ENCODE data around the gene DOCK11.
"Not testable (repeated sequence)": the region's sequence is repeated elsewhere in the genome, so short reads cannot be mapped to it uniquely, and the experiment has no call there.

Gene DOCK11

DNA sequence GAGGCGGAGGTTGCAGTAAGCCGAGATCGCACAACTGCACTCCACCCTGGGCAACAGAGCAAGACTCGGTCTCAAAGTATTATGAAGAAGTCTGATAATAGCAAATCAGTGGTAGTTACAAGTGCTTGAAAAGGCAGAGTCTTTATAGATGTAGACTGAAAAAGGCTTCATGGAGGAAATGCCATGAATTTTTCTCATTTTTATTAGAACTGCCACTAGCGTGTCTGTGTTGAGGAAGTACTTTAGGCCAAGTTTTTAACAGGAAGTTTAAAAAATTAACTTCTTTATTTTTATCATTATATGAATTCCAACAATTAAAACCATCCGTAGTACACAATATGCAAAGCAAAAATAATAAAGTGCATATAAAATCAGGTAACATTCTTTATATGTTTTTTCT is 199.0 kb downstream of the DOCK11 start:
- DNase-seq (ENCODE audit: low spot score), result no peak

GRCh38 chrX:118698516-118699170 is 203.0 kb downstream of the DOCK11 start:
- no peak for DNase-seq (ENCODE audit: low spot score)

- peak; percentile 49 for DNase-seq (ENCODE audit: low spot score)
Measured at GRCh38 chrX:118702741-118703140, 207.1 kb downstream of the DOCK11 start.

DNA sequence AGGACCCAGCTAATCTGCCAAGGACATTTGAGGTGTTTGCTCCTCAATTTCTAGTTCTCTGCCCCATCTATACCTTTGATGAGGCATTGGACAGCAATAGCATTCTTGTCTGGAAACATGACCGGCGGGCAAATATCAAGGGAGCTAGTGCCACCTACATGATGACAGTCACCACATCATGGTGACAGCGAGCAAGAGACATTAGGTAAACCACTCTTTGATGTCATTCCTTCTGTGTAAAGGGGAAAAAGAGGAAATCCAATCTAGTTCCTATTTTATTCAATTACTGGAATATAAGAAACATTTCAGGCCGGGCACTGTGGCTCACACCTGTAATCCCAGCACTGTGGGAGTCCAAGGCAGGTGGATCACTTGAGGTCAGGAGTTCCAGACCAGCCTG is 211.1 kb downstream of the DOCK11 start:
- DNase-seq (ENCODE audit: low spot score), result no peak

DNA sequence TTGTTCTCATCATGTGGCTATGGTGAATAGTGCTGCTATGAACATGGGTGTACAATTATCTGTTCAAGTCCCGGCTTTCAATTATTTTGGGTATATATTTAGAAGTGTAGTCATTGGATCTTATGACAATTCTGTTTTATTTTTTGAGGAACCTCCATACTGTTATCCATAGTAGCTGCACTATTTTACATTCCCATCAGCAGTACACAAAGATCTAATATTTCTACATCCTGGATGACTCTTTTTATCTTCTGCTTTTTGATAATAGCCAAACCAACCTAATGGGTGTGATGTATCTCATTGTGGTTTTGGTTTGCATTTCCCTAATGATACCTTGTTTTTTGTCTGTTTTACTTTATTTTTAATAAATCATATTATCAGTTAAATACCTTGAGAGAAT is 218.9 kb downstream of the DOCK11 start:
- no peak for DNase-seq (ENCODE audit: low spot score)

GRCh38 chrX:118715917-118716316 is 220.3 kb downstream of the DOCK11 start:
- not testable (repeated sequence) for DNase-seq (ENCODE audit: low spot score)

DNA sequence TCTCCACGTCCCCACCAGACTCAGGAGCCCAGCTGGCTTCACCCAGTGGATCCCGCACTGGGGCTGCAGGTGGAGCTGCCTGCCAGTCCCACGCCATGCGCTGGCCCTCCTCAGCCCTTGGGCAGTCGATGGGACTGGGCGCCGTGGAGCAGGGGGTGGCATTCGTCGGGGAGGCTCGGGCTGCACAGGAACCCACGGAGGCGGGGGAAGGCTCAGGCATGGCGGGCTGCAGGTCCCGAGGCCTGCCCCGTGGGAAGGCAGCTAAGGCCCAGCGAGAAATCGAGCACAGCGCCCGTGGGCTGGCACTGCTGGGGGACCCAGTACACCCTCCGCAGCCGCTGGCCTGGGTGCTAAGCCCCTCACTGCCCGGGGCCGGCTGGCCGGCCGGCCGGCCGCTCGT is 221.2 kb downstream of the DOCK11 start:
- DNase-seq (ENCODE audit: low spot score), result not testable (repeated sequence)

GRCh38 chrX:118717678-118718391 is 222.2 kb downstream of the DOCK11 start:
- no peak for DNase-seq (ENCODE audit: low spot score)

- DNase-seq (ENCODE audit: low spot score), result no peak
Measured at GRCh38 chrX:118718737-118719136, 223.1 kb downstream of the DOCK11 start.

DNA sequence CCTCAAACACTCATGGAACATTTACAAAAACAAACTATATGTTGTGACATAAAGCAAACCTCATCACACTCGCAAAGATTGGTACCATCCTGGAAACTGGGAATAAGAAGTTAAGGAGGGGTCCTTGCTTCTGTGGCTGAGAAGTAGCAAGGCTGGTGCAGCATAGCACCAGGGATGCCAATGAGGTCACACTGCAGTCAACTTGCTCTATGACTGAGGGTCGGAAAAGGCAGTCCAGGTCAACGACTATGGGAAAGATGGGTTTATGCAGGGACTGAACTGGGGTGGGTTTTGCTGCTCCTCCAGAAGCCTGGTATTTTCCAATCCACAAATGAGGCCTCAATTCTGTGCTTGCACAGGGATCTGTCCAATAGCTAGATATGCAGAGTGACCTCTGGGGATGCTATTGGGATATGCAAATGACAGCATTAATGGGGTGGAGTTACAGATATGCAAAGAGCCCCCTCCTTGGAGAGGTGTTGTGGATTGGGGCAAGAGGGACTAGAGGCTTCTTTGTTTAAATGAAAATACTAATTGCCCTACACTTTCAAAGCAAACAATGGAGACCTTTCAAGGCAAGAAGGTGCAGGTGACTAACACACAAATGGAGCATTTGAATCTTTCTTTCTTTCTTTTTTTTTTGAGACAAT is 224.6 kb downstream of the DOCK11 start:
- no peak for DNase-seq (ENCODE audit: low spot score)

- DNase-seq (ENCODE audit: low spot score), result no peak
Measured at GRCh38 chrX:118723376-118723775, 227.8 kb downstream of the DOCK11 start.

GRCh38 chrX:118724365-118724764 is 228.8 kb downstream of the DOCK11 start:
- no peak for DNase-seq (ENCODE audit: low spot score)

- no peak for DNase-seq (ENCODE audit: low spot score)
Measured at GRCh38 chrX:118724775-118725174, 229.2 kb downstream of the DOCK11 start.

DNA sequence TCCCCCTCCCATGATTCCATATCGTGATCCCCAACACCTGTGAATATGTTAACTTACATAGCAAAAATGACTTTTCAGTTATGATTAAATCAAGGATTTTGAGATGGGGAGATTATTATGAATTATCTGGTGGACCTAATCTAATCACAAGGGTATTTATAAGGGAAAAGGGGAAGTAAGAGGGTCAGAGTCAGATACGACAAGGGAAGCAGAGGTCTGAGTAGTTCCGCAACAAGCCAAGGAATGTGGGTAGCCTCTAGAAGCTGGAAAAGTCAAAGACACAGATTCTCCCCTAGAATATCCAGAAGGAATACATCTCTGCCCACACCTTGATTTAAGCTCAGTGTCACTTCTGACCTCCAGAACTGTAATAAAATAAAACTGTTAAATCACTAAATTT is 230.8 kb downstream of the DOCK11 start:
- DNase-seq (ENCODE audit: low spot score), result no peak

- DNase-seq (ENCODE audit: low spot score), result peak; percentile 82
Measured at GRCh38 chrX:118726887-118727685, 231.5 kb downstream of the DOCK11 start, which contains the start of gene IL13RA1. Gene IL13RA1 (plus strand): TSS chrX:118727606. CDS start chrX:118727639, 33 bp downstream.

- DNase-seq (ENCODE audit: low spot score), result no peak
Measured at GRCh38 chrX:118727686-118728339, 232.2 kb downstream of the DOCK11 start.

DNA sequence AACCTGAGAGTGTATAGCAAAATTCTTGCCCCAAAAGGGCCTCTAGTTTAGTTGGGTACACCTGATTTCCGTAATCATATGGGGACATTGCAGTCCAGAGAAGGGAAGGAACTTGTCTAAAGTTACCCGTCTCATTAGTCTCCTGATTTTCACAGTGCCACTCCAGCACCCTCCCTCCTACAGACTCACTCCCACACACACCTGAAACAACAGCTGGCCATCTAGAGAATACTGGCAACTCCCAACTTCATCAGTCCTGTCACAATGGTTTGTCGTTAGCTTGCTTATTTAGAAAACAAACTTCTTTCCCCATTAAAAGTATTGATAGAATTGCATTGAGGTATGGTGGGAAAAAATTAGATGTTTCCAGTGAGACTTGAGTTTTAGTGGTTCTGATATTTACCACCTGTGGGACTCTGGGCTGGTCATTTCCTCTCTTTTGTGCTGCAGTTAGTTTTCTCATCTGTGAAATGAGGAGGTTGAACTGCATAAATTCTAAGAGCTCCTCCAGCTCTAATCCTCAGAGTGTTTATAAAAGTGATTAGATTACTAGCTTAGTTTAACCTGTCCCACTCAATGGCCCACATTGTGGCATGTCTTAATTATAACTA is 233.5 kb downstream of the DOCK11 start:
- no peak for DNase-seq (ENCODE audit: low spot score)

DNA sequence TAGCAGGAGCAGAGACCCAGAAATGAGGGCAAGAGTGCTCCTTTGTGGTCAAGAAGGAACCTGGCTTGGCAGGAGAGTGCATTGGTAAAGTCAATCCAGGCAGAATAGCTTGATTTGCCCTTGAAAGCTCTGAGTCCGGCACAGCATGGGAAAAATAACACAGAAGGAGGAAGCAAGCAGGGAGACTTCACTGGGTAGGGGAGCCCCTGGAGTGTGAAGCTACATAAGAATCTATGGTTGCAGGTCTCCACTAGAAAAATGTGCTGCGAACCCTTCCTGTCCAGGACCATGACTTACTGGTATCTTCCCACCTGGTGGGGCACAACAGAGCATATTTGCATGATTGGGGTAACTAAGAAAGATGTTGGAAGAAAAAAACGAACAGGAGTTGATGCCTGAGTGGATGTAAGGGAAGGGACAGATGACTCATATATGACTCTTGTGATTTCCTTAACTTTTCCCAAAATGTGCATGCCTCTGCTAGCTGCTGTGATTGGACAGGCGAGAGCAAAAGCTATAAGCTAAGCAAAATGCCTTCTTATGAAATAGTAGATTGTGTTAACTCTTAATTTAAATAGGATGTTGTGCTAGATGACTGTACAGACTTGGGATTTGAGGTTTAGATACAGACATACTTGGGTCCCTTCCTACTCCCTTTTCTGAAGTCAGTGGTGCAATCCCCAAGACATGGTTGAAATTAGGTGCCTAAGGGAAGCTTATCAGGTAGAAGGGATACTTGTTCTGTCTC is 235.1 kb downstream of the DOCK11 start:
- DNase-seq (ENCODE audit: low spot score), result no peak

DNA sequence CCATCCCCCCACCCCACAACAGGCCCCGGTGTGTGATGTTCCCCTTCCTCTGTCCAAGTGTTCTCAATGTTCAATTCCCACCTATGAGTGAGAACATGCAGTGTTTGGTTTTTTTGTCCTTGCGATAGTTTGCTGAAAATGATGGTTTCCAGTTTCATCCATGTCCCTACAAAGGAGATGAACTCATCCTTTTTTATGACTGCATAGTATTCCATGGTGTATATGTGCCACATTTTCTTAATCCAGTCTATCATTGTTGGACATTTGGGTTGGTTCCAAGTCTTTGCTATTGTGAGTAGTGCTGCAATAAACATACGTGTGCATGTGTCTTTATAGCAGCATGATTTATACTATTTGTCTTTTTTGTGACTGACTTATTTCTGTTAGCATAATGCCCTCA is 236.9 kb downstream of the DOCK11 start:
- DNase-seq (ENCODE audit: low spot score), result not testable (repeated sequence)

- DNase-seq (ENCODE audit: low spot score), result no peak
Measured at GRCh38 chrX:118734909-118735308, 239.3 kb downstream of the DOCK11 start.

Measured in LoVo (cell line).